ENCODE data around the gene SOHLH1.
"Not testable (repeated sequence)": the region's sequence is repeated elsewhere in the genome, so short reads cannot be mapped to it uniquely, and the experiment has no call there.

SOHLH1 gene

GRCh38 chr9:135678236-135679017 lies 20.9 kb downstream of the SOHLH1 start:
- DNase-seq (ENCODE audit: low spot score): no peak

DNA sequence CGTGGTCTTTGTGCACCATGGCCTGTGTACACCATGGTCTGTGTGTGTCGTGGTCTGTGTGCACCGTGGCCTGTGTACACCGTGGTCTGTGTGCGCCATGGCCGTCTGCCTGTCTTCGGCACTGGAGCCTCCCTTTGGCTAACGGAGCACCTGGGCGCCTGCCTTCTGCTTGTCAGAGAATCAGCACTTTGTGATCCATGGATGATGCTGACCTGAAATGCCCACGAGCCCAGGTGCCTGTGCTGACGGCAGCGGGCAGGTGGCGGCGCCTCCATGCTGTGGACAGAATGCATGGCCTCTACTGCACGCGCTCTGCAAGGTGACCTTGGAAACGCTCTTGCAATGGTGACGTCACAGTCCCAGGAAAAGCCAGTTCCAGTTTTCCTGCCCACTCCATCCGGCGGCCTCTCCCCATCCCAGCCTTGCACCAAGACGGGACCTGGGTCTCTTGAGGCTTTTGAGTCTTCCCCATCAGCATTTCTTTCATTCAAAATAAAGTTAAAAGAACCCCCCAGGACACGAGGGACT lies 21.6 kb downstream of the SOHLH1 start:
- no peak for DNase-seq (ENCODE audit: low spot score)

GRCh38 chr9:135676891-135677290 lies 22.4 kb downstream of the SOHLH1 start:
- DNase-seq (ENCODE audit: low spot score): no peak

GRCh38 chr9:135674977-135675376 lies 24.3 kb downstream of the SOHLH1 start:
- no peak for DNase-seq (ENCODE audit: low spot score)

DNA sequence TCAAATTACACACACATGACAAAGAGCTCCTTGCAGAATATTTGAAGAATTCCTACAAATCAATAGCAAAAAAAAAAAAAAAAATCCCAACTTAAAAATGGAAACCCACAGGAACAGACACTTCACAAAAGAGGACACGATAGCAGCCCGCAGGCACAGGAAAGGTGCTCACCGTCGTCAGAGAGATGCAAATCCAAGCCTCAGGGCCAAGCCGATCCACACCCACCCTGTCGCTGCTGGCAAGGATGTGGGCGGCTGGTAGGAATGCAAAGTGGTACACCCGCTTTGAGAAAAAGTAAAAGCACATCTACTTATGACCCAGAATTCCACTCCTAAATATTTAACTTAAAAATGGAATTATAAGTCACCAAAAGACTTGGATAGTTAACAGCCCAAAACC lies 25.3 kb downstream of the SOHLH1 start:
- DNase-seq (ENCODE audit: low spot score): no peak

DNA sequence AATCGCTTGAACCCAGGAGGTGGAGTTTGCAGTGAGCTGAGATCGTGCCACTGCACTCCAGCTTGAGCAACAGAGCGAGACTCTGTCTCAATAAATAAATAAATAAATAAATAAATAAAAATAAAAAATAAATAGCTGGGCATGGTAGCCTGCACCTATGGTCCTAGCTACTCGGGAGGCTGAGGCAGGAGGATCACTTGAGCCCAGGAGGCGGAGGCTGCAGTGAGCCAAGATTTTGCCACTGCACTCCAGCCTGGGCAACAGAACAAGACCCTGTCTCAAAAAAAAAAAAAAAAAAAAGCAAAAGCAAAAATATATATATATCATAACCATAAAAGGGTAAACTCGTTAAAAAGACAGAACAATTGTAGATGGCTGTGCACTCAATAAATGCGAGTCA lies 26.5 kb downstream of the SOHLH1 start:
- not testable (repeated sequence) for DNase-seq (ENCODE audit: low spot score)

- DNase-seq (ENCODE audit: low spot score): no peak
Observed at GRCh38 chr9:135671591-135672041, 27.7 kb downstream of the SOHLH1 start.

DNA sequence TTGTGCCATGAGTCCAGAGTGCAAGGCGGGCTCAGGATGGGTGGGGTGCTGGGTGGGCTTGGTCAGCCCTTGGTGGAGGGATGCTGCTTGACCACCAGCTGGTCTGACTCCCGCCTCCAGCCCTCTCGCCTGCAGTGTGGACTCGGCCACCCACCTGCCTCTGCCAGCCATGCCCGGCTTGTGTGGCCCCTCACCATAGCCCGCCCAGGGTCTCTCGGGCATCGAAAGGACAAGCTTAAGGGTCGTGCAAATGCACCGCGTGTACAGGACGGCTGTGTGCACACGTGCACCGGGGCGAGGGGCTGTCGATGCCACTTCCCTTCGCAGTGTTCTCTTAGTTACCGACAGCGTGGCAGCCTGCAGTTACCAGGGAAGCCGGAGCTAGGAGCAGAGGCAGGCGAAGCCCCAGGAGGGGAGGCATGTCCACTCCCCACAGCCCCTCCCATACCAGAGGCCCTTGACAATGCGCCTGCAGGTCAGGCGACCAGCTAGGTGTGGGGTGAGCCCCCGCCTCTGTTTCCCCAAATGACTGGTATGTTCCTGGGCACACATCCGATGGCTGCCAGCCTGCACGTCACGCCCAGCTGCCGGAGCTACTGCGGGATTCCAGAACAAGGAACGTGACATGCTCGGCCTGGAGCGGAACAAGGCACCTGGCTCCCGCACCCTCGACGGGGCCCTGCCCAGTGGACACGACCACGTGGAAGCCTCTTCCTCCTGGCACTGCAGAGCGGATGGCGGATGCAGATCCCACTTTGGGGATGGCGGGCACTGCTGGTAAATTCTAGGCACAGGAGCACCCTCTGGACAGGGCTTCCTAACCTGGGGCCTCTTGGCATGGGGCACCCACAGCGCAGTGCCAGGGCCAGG lies 28.3 kb downstream of the SOHLH1 start:
- DNase-seq (ENCODE audit: low spot score): no peak

- no peak for DNase-seq (ENCODE audit: low spot score)
Observed at GRCh38 chr9:135669616-135670285, 29.5 kb downstream of the SOHLH1 start.

DNA sequence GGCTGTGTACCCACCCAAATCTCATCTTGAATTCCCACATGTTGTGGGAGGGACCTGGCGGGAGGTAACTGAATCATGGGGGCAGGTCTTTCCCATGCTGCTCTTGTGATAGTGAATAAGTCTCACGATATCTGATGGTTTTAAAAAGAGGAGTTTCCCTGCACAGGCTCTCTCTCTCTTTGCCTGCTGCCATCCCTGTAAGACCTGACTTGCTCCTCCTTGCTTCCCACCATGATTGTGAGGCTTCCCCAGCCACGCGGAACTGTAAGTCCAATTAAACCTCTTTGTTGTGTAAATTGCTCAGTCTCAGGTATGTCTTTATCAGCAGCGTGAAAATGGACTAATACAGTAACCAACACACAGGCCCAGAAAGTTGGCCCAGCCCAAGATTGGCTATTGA lies 30.3 kb downstream of the SOHLH1 start:
- not testable (repeated sequence) for DNase-seq (ENCODE audit: low spot score)

- no peak for DNase-seq (ENCODE audit: low spot score)
Observed at GRCh38 chr9:135667463-135668001, 31.7 kb downstream of the SOHLH1 start.

- DNase-seq (ENCODE audit: low spot score): no peak
Observed at GRCh38 chr9:135666534-135667462, 32.5 kb downstream of the SOHLH1 start.

DNA sequence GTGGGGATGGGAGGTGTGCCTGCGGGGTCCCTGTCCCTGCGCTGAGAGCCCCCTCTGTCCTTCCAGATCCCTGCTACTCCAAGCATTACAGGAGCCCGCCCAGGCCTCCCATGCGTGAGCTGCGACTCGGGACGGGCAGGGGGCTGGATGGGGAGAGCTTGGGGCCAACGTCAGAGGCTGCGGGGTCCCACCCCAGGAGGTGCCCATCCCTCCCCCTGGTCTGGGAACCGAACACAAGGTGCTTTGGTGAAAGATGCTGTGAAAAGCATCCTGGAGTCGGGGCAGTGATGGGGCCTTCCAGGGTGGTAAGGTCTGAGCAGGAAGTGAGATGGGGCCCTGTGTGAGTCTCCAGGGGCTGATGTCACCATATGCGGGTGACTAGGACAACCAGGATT lies 33.5 kb downstream of the SOHLH1 start:
- no peak for DNase-seq (ENCODE audit: low spot score)

- no peak for DNase-seq (ENCODE audit: low spot score)
Observed at GRCh38 chr9:135664801-135665794, 34.2 kb downstream of the SOHLH1 start.

GRCh38 chr9:135664266-135664665 lies 35.0 kb downstream of the SOHLH1 start:
- DNase-seq (ENCODE audit: low spot score): no peak

DNA sequence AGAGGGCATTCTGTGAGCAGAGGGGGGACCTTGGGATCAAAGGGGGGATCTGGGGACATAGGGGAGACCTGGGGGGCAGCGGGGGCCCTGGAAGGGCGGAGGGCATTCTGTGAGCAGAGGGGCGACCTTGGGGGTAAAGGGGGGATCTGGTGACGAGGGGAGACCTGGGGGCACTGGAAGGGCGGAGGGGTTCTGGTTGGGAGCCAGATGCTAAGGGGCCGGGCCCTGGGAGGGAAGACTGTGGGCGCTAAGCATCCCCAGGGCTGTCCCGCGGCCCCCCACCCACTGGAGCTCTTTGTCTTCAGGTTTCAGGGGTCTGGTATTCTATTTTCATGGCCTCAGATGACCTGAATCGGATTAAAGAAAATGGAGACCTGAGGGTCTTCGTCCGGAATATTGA lies 35.4 kb downstream of the SOHLH1 start:
- DNase-seq (ENCODE audit: low spot score): no peak

DNA sequence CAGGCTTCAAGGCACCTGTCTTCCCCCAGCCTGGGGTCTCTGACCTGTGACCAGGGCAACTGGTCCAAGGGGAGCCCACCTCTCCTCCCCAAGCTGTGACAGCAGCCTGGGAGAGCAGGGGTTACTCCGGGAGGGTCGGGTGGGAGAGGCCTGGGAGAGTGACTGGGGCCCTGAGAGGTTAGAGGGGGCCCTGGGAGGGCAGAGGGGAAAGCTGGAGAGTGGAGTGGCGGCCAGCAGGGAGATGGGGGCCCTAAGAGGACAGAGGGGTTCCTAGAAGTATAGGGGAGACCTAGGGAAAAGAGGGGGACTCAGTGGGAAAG lies 35.9 kb downstream of the SOHLH1 start:
- no peak for DNase-seq (ENCODE audit: low spot score)

- DNase-seq (ENCODE audit: low spot score): no peak
Observed at GRCh38 chr9:135662758-135663450, 36.4 kb downstream of the SOHLH1 start, which contains the start of gene LCN9. LCN9 (plus strand) TSS chr9:135663309; CDS start chr9:135663322, 13 bp downstream.
